GM23338 (cell line): ENCODE data around the gene TMEM141. TPM values are rescaled to one million over a fixed set of nuclear protein-coding genes. Genes with fewer than 3 reads are reported as not detected.

Experiments used
- ATAC-seq: fragments of 200-7000 bp; cut with Tn5 transposase; 3 replicates; pipeline ENCODE4 v1.9.1; 2020
- DNase-seq: peaks from one replicate; pipeline ENCODE4 v3.0.0-alpha.2; 2015; ENCODE audit warnings: low spot score
- H2AFZ ChIP-seq: fragments of 200-600 bp; sonication (generic); 2 replicates; pipeline ENCODE4 v1.8.0; 2016; ENCODE audit warnings: antibody characterized with exemption, mild to moderate bottlenecking, moderate library complexity
- H3F3A ChIP-seq: fragments of 200-600 bp; sonication (generic); replicated peaks from 2 replicates; pipeline ENCODE4 v1.8.0; 2017; ENCODE audit warnings: antibody characterized with exemption, mixed run types, low read depth
- H3K27ac ChIP-seq: fragments of 200-600 bp; sonication (generic); 2 replicates; pipeline ENCODE4 v1.6.1; 2016; ENCODE audit warnings: low read depth
- H3K27me3 ChIP-seq: fragments of 200-600 bp; sonication (generic); 2 replicates; pipeline ENCODE4 v1.8.0; 2016; ENCODE audit warnings: mild to moderate bottlenecking, mixed run types, moderate library complexity; ENCODE audit not compliant: insufficient read depth
- H3K36me3 ChIP-seq: fragments of 200-600 bp; sonication (generic); 2 replicates; pipeline ENCODE4 v1.8.0; 2016; ENCODE audit warnings: mild to moderate bottlenecking; ENCODE audit not compliant: insufficient read depth
- H3K4me1 ChIP-seq: fragments of 200-600 bp; sonication (generic); 2 replicates; pipeline ENCODE4 v1.8.0; 2016; ENCODE audit warnings: mild to moderate bottlenecking, moderate library complexity; ENCODE audit not compliant: insufficient read depth
- H3K4me2 ChIP-seq: fragments of 200-600 bp; sonication (generic); 2 replicates; pipeline ENCODE4 v1.7.1; 2017; ENCODE audit warnings: mixed run types
- H3K4me3 ChIP-seq: fragments of 200-600 bp; sonication (generic); 2 replicates; pipeline ENCODE4 v1.6.1; 2016; ENCODE audit warnings: mixed run types
- H3K79me2 ChIP-seq: fragments of 200-600 bp; sonication (generic); replicated peaks from 2 replicates; pipeline ENCODE4 v1.8.0; 2017; ENCODE audit warnings: mild to moderate bottlenecking; ENCODE audit not compliant: insufficient read depth
- H3K9me2 ChIP-seq: fragments of 200-600 bp; sonication (generic); 2 replicates; pipeline ENCODE4 v1.8.0; 2017; ENCODE audit not compliant: insufficient read depth
- H4K20me1 ChIP-seq: fragments of 200-600 bp; sonication (generic); replicated peaks from 2 replicates; pipeline ENCODE4 v1.8.0; 2017; ENCODE audit warnings: mild to moderate bottlenecking; ENCODE audit not compliant: insufficient read depth
- H3K27ac Mint-ChIP-seq: 2 replicates; pipeline ENCODE4 v1.8.0; 2020; ENCODE audit warnings: inconsistent platforms, mild to moderate bottlenecking, moderate library complexity, mixed read lengths
- H3K27me3 Mint-ChIP-seq: 3 replicates; pipeline ENCODE4 v1.8.0; 2022; ENCODE audit warnings: low read depth, mild to moderate bottlenecking, moderate library complexity, mixed read lengths, inconsistent platforms; ENCODE audit not compliant: insufficient read depth, poor library complexity
- H3K36me3 Mint-ChIP-seq: 3 replicates; pipeline ENCODE4 v1.8.0; 2021; ENCODE audit warnings: low read depth, mild to moderate bottlenecking, inconsistent platforms, moderate library complexity, mixed read lengths
- H3K4me1 Mint-ChIP-seq: 3 replicates; pipeline ENCODE4 v1.8.0; 2020; ENCODE audit warnings: mild to moderate bottlenecking, inconsistent platforms, mixed read lengths
- H3K4me3 Mint-ChIP-seq: 3 replicates; pipeline ENCODE4 v1.8.0; 2021; ENCODE audit warnings: moderate library complexity, mild to moderate bottlenecking, inconsistent platforms, mixed read lengths
- H3K9me3 Mint-ChIP-seq: 3 replicates; pipeline ENCODE4 v1.8.0; 2020; ENCODE audit warnings: moderate library complexity, mild to moderate bottlenecking, inconsistent platforms, mixed read lengths
- CREB1 ChIP-seq: fragments of 250-450 bp; sonication (Bioruptor Pico); IDR thresholded peaks from 2 replicates; pipeline ENCODE4 v1.5.0; 2020; ENCODE audit warnings: low read depth, mild to moderate bottlenecking, moderate library complexity
- EZH2 ChIP-seq: fragments of 200-600 bp; sonication (generic); IDR thresholded peaks from one replicate; pipeline ENCODE4 v1.8.0; 2017; ENCODE audit warnings: antibody characterized with exemption, mild to moderate bottlenecking, low read depth; ENCODE audit not compliant: unreplicated experiment
- EZH2phosphoT487 ChIP-seq: fragments of 200-600 bp; sonication (generic); IDR thresholded peaks from one replicate; pipeline ENCODE4 v1.8.1; 2018; ENCODE audit warnings: antibody characterized with exemption; ENCODE audit not compliant: unreplicated experiment
- NANOG ChIP-seq: IDR thresholded peaks from 2 replicates; pipeline ENCODE4 v1.6.1; 2016; ENCODE audit warnings: antibody characterized with exemption, borderline replicate concordance
- POLR2AphosphoS5 ChIP-seq: IDR thresholded peaks from 2 replicates; pipeline ENCODE4 v1.6.1; 2016; ENCODE audit warnings: antibody characterized with exemption, low read depth
- STAT1 ChIP-seq: IDR thresholded peaks from one replicate; pipeline ENCODE4 v1.6.1; 2016; ENCODE audit warnings: antibody characterized with exemption; ENCODE audit not compliant: unreplicated experiment
- polyA plus RNA-seq: library from polyadenylated mRNA; unstranded; fragments of >200 nt; fragmentation: Nextera tagmentation; extraction: Ambion mirVana; gene quantifications from 2 replicates; pipeline ENCODE4 v1.2.1, GENCODE V29; 2016
- total RNA-seq: library from RNA; depleted of rRNA; stranded (reverse); fragments of >200 nt; shearing (Covaris generic); gene quantifications from 2 replicates; pipeline ENCODE4 v1.2.3, GENCODE V29; 2014
- TF ChIP-seq, protein P1 (sequence below): IDR thresholded peaks from one replicate; pipeline ENCODE4 v1.6.1; 2018; ENCODE audit warnings: antibody characterized with exemption; ENCODE audit not compliant: unreplicated experiment

Gene TMEM141
- total and polyA plus RNA-seq, 2 experiments from 2014 or later: 71.4 to 90.5 TPM

DNA sequence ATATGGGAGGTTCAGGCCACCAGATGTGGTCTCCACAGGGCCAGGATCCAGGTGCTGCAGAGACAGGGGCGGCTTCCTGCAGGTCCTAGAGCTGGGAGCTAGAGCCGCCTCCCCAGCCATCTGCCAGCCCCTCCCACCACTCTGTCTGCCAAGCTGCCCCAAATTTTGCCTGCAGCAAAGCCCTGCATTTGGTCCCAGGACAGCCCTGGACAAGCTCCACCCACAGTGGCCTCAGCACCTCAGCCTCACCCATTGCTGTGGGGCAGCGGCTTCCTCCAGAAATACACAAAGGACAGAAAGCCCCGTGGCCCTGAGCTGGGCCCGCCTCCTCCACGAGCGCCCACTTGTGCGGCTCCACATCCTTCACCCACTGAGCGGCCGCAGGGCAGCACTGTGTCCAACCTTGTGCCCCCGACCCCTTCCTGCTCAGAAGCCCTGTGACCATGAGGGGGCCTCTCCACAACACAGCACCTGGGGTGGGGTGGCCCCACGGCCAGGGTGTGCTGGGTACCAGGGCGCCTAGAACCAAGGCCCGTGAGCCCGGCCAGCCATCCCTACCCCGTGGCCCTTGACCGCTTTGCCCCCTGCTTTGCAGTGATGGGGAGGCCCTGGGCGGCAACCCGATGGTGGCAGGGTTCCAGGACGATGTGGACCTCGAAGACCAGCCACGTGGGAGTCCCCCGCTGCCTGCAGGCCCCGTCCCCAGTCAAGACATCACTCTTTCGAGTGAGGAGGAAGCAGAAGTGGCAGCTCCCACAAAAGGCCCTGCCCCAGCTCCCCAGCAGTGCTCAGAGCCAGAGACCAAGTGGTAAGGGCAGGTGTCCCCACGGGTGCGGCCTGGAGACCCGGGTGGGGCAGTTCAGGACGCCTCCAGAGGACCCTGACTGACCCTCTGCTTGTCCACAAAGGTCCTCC lies 47.4 kb downstream of the TMEM141 start:
- Histone ChIP-seq H3K27ac (no peak overlapping the region), H3F3A (no peaks in the 10 kb centered on the region), H3K4me3 (no peak overlapping the region), H3K4me2 (no peak overlapping the region), H3K4me1 (peaks cover 15% of the 10 kb centered on the region; the same call in 1 of the 2 replicates), H4K20me1 (0 out of 2 replicates have a peak, but pooled peaks cover 6% of the 10 kb centered on the region), H2AFZ (no peak overlapping the region), H3K36me3 (no peaks in the 10 kb centered on the region), H3K79me2 (no peaks in the 10 kb centered on the region), H3K9me2 (no peaks in the 10 kb centered on the region), H3K27me3 (no peaks in the 10 kb centered on the region)
- no peak overlapping the region for H3K27ac Mint-ChIP-seq
- peaks cover 18% of the 10 kb centered on the region for H3K36me3 Mint-ChIP-seq
- no peaks in the 10 kb centered on the region; the same call in 1 of the 3 replicates for H3K9me3 Mint-ChIP-seq
- peaks cover 25% of the 10 kb centered on the region for H3K4me1 Mint-ChIP-seq
- peaks cover 41% of the 10 kb centered on the region for H3K27me3 Mint-ChIP-seq
- TF ChIP-seq, protein P1, sequence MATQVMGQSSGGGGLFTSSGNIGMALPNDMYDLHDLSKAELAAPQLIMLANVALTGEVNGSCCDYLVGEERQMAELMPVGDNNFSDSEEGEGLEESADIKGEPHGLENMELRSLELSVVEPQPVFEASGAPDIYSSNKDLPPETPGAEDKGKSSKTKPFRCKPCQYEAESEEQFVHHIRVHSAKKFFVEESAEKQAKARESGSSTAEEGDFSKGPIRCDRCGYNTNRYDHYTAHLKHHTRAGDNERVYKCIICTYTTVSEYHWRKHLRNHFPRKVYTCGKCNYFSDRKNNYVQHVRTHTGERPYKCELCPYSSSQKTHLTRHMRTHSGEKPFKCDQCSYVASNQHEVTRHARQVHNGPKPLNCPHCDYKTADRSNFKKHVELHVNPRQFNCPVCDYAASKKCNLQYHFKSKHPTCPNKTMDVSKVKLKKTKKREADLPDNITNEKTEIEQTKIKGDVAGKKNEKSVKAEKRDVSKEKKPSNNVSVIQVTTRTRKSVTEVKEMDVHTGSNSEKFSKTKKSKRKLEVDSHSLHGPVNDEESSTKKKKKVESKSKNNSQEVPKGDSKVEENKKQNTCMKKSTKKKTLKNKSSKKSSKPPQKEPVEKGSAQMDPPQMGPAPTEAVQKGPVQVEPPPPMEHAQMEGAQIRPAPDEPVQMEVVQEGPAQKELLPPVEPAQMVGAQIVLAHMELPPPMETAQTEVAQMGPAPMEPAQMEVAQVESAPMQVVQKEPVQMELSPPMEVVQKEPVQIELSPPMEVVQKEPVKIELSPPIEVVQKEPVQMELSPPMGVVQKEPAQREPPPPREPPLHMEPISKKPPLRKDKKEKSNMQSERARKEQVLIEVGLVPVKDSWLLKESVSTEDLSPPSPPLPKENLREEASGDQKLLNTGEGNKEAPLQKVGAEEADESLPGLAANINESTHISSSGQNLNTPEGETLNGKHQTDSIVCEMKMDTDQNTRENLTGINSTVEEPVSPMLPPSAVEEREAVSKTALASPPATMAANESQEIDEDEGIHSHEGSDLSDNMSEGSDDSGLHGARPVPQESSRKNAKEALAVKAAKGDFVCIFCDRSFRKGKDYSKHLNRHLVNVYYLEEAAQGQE: no peak
- no peak overlapping the region for H3K4me3 Mint-ChIP-seq
- DNase-seq: no peak
- ATAC-seq: no peak

DNA sequence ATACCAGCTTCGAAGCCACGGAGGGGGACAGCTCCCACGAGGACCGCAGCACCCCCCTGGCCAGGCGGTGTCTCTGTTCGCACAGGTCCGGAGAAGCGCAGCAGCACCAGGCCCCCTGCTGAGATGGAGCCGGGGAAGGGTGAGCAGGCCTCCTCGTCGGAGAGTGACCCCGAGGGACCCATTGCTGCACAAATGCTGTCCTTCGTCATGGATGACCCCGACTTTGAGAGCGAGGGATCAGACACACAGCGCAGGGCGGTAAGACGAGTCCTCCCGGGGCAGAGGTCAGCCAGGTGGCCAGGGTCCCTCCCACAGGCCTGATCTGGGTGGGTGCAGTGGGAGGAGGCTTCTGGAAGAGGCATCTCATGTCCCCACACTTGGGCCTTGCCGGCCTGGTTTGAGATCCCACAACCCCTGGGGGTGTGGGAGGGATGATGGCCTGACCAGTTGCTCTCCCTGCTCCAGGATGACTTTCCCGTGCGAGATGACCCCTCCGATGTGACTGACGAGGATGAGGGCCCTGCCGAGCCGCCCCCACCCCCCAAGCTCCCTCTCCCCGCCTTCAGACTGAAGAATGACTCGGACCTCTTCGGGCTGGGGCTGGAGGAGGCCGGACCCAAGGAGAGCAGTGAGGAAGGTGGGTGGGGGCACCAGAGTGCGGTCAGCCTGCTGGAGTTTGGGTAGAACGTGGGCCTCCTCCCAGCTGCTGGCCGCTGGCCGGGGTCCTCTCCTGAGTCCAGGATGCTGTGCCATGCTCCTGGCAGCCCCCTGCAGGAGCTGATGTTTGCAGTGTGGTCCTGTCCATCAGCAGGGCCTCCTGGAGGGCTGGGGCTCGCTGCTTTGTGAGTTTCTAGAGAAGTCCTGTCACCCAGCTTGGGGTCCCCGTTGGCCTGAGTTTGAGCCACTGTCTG lies 48.3 kb downstream of the TMEM141 start:
- Mint-ChIP-seq H3K9me3 (no peaks in the 10 kb centered on the region; the same call in 2 of the 3 replicates), H3K4me1 (peaks cover 26% of the 10 kb centered on the region), H3K27me3 (peaks cover 40% of the 10 kb centered on the region), H3K27ac (no peak overlapping the region), H3K4me3 (peak overlapping the region; percentile 3; the same call in 1 of the 3 replicates), H3K36me3 (peaks cover 12% of the 10 kb centered on the region)
- H3K9me2 ChIP-seq: no peaks in the 10 kb centered on the region
- H3K36me3 ChIP-seq: no peaks in the 10 kb centered on the region
- H3F3A ChIP-seq: no peaks in the 10 kb centered on the region
- H3K79me2 ChIP-seq: no peaks in the 10 kb centered on the region
- H4K20me1 ChIP-seq: no peaks in the 10 kb centered on the region
- ATAC-seq (no peak), DNase-seq (no peak)
- H3K27me3 ChIP-seq: no peaks in the 10 kb centered on the region
- no peak overlapping the region for H3K4me2 ChIP-seq
- H2AFZ ChIP-seq: no peak overlapping the region
- H3K4me3 ChIP-seq: no peak overlapping the region
- H3K4me1 ChIP-seq: peaks cover 15% of the 10 kb centered on the region; the same call in 1 of the 2 replicates
- no peak overlapping the region for H3K27ac ChIP-seq
- TF ChIP-seq STAT1: no peak
- no peak for TF ChIP-seq NANOG
- no peak for TF ChIP-seq CREB1 (CRISPR knock-in tag)
- no peak for TF ChIP-seq POLR2AphosphoS5
- no peak for TF ChIP-seq EZH2phosphoT487
- TF ChIP-seq EZH2: no peak
- TF ChIP-seq, protein P1: no peak
